Stimulated activated CD8-positive, alpha-beta memory T cell treated with anti-CD3 and anti-CD28 coated beads, Interleukin-7, amount 100 ng/mL, for 1 hour (primary cell): ENCODE data around the gene LYPD6B.

Source experiments
- DNase-seq, 2 donors: peaks; one replicate each; pipeline ENCODE4 v3.0.0-alpha.2; 2020; ENCODE audit warnings: low read depth in 2 of 2

Gene LYPD6B

GRCh38 chr2:149076863-149077412, 38.4 kb downstream of the LYPD6B start:
- no peak for DNase-seq

- DNase-seq = no peak
Measured at GRCh38 chr2:149077861-149078260, 39.4 kb downstream of the LYPD6B start.

- no peak for DNase-seq
Measured at GRCh38 chr2:149080099-149080498, 41.6 kb downstream of the LYPD6B start.

- DNase-seq = no peak
Measured at GRCh38 chr2:149080971-149081370, 42.5 kb downstream of the LYPD6B start.

- no peak for DNase-seq
Measured at GRCh38 chr2:149082079-149082478, 43.6 kb downstream of the LYPD6B start.

GRCh38 chr2:149082735-149083134, 44.2 kb downstream of the LYPD6B start:
- no peak for DNase-seq

GRCh38 chr2:149084924-149085795, 46.7 kb downstream of the LYPD6B start:
- no peak for DNase-seq

GRCh38 chr2:149087751-149088150, 49.3 kb downstream of the LYPD6B start:
- DNase-seq = no peak

GRCh38 chr2:149089068-149089467, 50.6 kb downstream of the LYPD6B start:
- DNase-seq = no peak

GRCh38 chr2:149090706-149091105, 52.2 kb downstream of the LYPD6B start:
- no peak for DNase-seq

- DNase-seq = no peak
Measured at GRCh38 chr2:149093579-149093978, 55.1 kb downstream of the LYPD6B start.

- no peak for DNase-seq
Measured at GRCh38 chr2:149094217-149095015, 55.9 kb downstream of the LYPD6B start.

GRCh38 chr2:149098701-149099100, 60.2 kb downstream of the LYPD6B start:
- no peak for DNase-seq

GRCh38 chr2:149099298-149099697, 60.8 kb downstream of the LYPD6B start:
- DNase-seq = no peak

GRCh38 chr2:149100739-149101699, 62.5 kb downstream of the LYPD6B start:
- DNase-seq = no peak

GRCh38 chr2:149101818-149102217, 63.3 kb downstream of the LYPD6B start:
- no peak for DNase-seq

- DNase-seq = no peak
Measured at GRCh38 chr2:149103081-149103620, 64.7 kb downstream of the LYPD6B start.

- no peak for DNase-seq
Measured at GRCh38 chr2:149104221-149104620, 65.7 kb downstream of the LYPD6B start.

- DNase-seq = no peak
Measured at GRCh38 chr2:149112068-149112467, 73.6 kb downstream of the LYPD6B start.

GRCh38 chr2:149112713-149113112, 74.2 kb downstream of the LYPD6B start:
- no peak for DNase-seq

- DNase-seq = no peak
Measured at GRCh38 chr2:149115781-149116180, 77.3 kb downstream of the LYPD6B start.
